ENCODE data around the gene CACNB4.

Gene CACNB4

GRCh38 chr2:151845884-151846283, 253.0 kb downstream of the CACNB4 start:
- no peak for DNase-seq

GRCh38 chr2:151845481-151845880, 253.4 kb downstream of the CACNB4 start:
- no peak for DNase-seq

GRCh38 chr2:151844211-151844896, 254.5 kb downstream of the CACNB4 start:
- DNase-seq, result no peak

GRCh38 chr2:151843691-151844061, 255.2 kb downstream of the CACNB4 start:
- DNase-seq, result no peak

- DNase-seq, result no peak
Observed at GRCh38 chr2:151842830-151843690, 255.8 kb downstream of the CACNB4 start.

GRCh38 chr2:151841047-151841424, 257.8 kb downstream of the CACNB4 start:
- DNase-seq, result no peak

- DNase-seq, result no peak
Observed at GRCh38 chr2:151840216-151841046, 258.4 kb downstream of the CACNB4 start.

- DNase-seq, result no peak
Observed at GRCh38 chr2:151837926-151838325, 260.9 kb downstream of the CACNB4 start.

GRCh38 chr2:151833984-151834383, 264.9 kb downstream of the CACNB4 start:
- DNase-seq, result no peak

GRCh38 chr2:151830961-151831360, 267.9 kb downstream of the CACNB4 start:
- no peak for DNase-seq

GRCh38 chr2:151828890-151829324, 269.9 kb downstream of the CACNB4 start:
- no peak for DNase-seq

- DNase-seq, result peak; percentile 37 to 81
Observed at GRCh38 chr2:151828143-151828889, 270.5 kb downstream of the CACNB4 start, which contains the start of gene ARL5A. Gene ARL5A (minus strand): TSS chr2:151828421. CDS start chr2:151828176, 245 bp downstream.

GRCh38 chr2:151827564-151828142, 271.2 kb downstream of the CACNB4 start:
- no peak for DNase-seq

GRCh38 chr2:151826737-151827157, 272.1 kb downstream of the CACNB4 start:
- no peak for DNase-seq

- DNase-seq, result no peak
Observed at GRCh38 chr2:151824886-151825285, 274.0 kb downstream of the CACNB4 start.

GRCh38 chr2:151823651-151824050, 275.2 kb downstream of the CACNB4 start:
- no peak for DNase-seq

GRCh38 chr2:151819920-151820319, 278.9 kb downstream of the CACNB4 start:
- no peak for DNase-seq

- no peak for DNase-seq
Observed at GRCh38 chr2:151817929-151818328, 280.9 kb downstream of the CACNB4 start.

- DNase-seq, result no peak
Observed at GRCh38 chr2:151816843-151817242, 282.0 kb downstream of the CACNB4 start.

GRCh38 chr2:151815821-151816489, 282.9 kb downstream of the CACNB4 start:
- no peak for DNase-seq

- no peak for DNase-seq
Observed at GRCh38 chr2:151810489-151810888, 288.4 kb downstream of the CACNB4 start.

- no peak for DNase-seq
Observed at GRCh38 chr2:151809073-151809383, 289.8 kb downstream of the CACNB4 start.
